ENCODE measurements around the gene FKBP10.

- TF ChIP-seq CTCF (IDR thresholded peaks at IDR 0.05; ENCODE audit: extremely low read depth in 1 of 2, insufficient read depth in 1 of 2, low read depth in 1 of 2, low read length in 2 of 2) (peak; percentile 66 to 81), POLR2AphosphoS5 (IDR thresholded peaks at IDR 0.05; ENCODE audit: insufficient read depth, low read depth, low read length) (peak; percentile 89), JUN (IDR thresholded peaks at IDR 0.05; ENCODE audit: borderline replicate concordance, insufficient read depth, insufficient read length, low read depth) (no peak), POLR2A (IDR thresholded peaks at IDR 0.05; ENCODE audit: low read depth, low read length) (peak; percentile 81), GATA2 (IDR thresholded peaks at IDR 0.05; ENCODE audit: insufficient read depth, insufficient read length, low read depth, low read length) (no peak), EZH2 (IDR thresholded peaks at IDR 0.05; ENCODE audit: borderline replicate concordance, low read depth, low read length, severe bottlenecking) (no peak), FOS (IDR thresholded peaks at IDR 0.05; ENCODE audit: borderline replicate concordance, insufficient read depth, low read length) (no peak)
Observed at GRCh38 chr17:41786227-41787020, 26.4 kb upstream of the FKBP10 start, which contains the start of gene JUP.
